SIG-M5 treated with dmso at 0.1 percent for 504 hours (cell line): ENCODE measurements around the gene TSPAN5.

Experiments
- DNase-seq: peaks from one replicate; lab custom pipeline; 2025; ENCODE audit not compliant: unreplicated experiment; lab: John Stamatoyannopoulos, UW

Gene TSPAN5

GRCh38 chr4:98673978-98674377 is 15.6 kb upstream of the TSPAN5 start:
- no peak for DNase-seq

DNA sequence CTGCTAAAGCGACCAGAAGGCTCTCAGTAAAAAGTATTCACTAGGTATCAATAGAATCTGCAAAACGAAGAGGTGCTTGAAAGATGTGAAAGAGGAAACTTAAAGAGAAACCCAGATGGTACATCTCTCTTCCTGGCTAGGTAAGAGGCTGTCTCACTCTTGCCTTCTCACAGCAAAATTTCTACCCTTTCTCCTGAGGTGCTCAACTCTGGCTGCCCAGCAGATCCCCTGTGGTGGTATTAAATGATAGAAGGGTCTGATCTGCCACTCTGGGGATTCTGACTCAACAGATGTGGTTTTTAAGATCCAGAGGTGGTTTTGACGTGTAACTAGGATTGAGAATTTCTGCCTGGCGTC is 14.9 kb upstream of the TSPAN5 start:
- DNase-seq, result no peak

- DNase-seq, result no peak
Observed at GRCh38 chr4:98672583-98673287, 14.3 kb upstream of the TSPAN5 start.

DNA sequence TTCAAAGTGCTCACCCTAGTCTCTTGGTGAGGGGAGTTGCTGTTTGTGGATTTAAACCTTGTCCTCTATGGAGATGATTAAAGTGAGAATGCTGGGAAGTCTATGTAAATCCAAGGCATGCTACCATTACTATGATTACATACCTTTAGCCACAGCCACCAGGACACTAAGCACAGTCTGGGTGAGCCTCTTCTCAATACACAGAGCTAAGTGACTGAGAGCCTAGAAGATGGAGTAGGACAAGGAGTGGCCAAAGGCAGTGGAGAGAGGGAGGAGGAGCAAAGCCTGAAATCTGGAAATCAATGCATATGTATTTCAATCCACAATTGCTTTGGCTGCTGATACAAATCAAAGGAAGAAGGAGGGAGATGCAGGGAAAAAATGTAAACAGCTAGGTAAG is 12.7 kb upstream of the TSPAN5 start:
- DNase-seq, result no peak

GRCh38 chr4:98670186-98670585 is 11.8 kb upstream of the TSPAN5 start:
- DNase-seq, result no peak

GRCh38 chr4:98669577-98669976 is 11.2 kb upstream of the TSPAN5 start:
- no peak for DNase-seq

GRCh38 chr4:98664959-98665358 is 6.5 kb upstream of the TSPAN5 start:
- no peak for DNase-seq

- DNase-seq, result no peak
Observed at GRCh38 chr4:98663226-98664006, 5.0 kb upstream of the TSPAN5 start.

GRCh38 chr4:98662626-98663225 is 4.3 kb upstream of the TSPAN5 start:
- DNase-seq, result peak; percentile 24

- DNase-seq, result no peak
Observed at GRCh38 chr4:98662055-98662453, 3.6 kb upstream of the TSPAN5 start.

DNA sequence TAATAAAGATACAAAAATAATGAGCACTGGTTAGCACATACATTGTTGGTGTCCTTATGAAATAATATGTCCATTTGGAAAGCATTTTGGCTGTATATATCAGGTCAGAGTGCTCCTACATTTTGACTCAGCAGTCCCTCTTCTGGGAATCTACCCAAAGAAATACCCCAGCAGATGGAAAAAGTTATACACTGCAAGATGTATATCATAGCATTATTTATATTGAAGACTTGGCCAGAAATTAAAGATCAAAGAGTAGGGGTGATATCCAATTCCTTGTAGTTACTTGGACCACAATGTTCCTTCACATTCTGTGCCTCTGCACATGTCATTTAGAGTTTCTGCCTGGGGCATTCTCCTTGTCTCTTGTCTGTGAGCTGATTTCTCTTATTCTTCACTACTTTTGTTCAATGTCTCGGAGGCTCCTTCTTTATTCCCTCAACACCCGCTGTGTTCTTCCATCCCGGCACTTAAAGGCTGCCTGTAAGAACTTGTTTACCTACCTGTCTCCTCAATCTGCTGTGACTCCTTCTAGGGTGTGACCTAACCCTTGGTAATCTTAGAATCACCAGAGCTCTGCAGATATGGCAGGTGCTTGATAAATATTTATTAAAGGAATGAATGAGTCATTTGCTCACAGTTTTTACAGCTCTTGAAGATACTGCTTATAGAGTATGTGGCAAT is 3.1 kb upstream of the TSPAN5 start:
- DNase-seq, result peak; percentile 22

GRCh38 chr4:98659741-98660462 is 1.5 kb upstream of the TSPAN5 start:
- DNase-seq, result peak; percentile 38

DNA sequence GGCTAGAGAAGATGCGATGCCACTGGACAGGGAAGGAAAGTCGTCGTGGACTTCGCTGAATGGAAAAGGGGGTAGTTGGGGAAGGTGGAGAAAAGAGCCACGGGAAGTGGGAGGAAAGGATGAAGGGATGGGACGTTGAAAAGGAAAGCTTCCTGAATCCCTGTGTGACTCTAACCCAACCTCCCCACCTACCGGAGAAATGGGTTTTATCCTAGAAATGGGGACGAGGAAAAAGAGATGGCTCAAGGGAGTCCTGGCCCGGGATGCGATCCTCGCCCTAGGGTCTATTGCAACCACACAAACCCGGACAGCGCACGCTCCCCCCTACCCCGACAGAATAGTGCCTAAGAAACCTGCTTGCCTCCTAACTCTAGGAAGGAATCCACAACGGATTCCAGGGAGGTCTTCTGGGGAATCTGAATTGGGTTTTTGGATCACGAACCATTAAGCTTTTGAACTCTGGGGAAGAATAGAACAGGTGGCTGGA is 738 bp upstream of the TSPAN5 start:
- DNase-seq, result no peak

DNA sequence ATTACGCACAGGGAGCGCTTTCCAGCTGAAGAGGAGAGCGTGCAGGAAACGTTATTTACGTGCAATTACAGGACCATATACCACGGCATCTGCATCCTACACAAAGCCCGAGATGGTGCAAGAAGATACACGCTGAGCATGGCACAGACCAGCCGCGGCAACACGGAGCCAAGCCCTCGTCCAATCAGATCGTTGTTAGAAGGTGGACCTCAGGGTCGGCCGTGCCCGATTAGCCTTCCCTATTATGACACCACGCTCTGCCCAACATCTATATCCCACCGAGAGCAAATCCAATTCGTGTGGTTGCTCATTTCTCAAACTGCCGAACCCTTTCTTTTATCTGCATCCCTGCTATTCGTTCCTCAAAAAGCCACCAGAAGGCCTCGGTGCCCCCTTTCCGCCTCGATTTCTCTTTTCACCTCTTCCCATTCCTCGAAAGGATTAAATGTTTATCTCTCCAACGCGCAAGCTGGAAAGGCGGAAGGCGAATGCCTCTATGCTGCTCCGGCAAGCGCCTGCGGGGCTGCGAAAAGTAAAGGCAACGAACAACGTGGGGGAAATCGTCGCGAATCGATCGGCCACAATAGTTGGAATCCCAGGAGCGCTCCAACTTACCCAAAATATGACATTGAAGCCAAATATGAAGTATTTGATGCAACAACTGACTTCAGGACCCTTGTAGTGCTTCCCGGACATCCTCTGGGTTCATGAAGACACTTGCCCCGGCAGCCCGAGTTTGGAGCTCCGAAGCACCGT is 702 bp downstream of the TSPAN5 start:
- DNase-seq, result no peak

- no peak for DNase-seq
Observed at GRCh38 chr4:98656886-98657285, 1.5 kb downstream of the TSPAN5 start.

GRCh38 chr4:98656443-98656842 is 2.0 kb downstream of the TSPAN5 start:
- no peak for DNase-seq

DNA sequence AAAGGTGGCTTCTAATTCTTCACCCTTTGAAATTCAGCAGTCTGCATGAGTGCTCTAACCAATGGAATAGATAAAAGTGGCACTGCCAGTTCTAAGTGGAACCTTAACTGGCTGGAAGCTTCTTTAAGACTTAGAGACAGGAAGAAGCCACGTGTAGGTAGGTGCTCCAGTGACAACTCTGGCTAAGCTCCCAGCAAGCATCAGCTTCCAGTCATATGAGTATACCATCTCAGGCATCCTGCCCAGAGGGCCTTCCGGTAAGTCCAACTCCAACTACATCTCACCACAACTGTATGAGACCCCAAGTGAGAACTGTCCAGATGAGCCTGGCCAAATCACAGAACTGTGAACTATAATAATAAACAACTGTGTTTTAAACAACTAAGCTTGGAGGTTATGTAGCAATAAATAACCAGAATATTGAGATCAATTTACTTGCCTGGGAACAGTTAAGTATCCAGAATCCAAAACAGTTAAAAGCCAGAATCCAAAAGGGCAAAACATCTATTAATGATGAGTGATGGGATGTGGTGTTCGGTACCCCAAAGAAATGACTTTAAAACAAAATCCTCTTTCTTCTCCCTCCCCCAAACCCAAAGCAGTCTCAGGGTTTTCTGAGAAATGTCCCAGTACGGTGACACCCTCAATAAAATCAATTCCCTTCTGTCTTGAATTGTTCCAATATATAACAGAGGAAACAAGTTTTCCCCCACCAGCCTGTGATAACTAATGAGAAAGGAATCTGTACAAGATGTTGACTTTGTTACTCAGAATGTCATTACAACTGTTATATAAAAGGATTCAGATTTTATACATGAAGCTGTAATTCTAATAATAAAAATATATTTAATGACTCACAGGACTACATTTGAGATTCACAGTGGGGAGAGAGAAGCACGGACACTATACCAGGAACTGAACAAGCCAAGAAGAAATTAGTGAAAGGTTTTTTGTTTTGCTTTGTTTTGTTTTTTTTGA is 4.2 kb downstream of the TSPAN5 start:
- no peak for DNase-seq

DNA sequence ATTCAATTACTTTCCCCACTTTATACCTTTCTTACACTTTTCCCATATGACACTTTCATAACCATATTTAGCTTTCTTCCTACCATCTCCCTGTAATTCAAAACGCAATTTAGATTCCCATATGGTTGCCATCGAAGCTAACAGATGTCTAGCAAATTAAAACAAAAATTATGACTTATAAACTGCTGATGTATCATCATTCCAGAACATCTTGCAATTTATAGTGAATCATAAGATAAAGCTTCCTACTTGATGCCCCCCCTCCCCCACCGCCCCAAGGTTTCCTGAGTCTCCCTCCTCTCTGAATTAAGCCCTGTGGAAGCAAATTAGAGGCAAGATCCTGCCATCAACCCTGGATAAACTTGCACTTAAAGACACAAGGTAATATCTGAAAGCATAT is 5.4 kb downstream of the TSPAN5 start:
- DNase-seq, result no peak

- no peak for DNase-seq
Observed at GRCh38 chr4:98648602-98649001, 9.8 kb downstream of the TSPAN5 start.
